Activated T-cell treated with anti-CD3 and anti-CD28 coated beads, Interleukin-2, amount 50 U/mL, for 72 hours (primary cell): ENCODE results near the gene PDE4DIP. TPM values are rescaled to one million over a fixed set of nuclear protein-coding genes. Genes with fewer than 3 reads are reported as not detected.
"Not testable (repeated sequence)": the region's sequence is repeated elsewhere in the genome, so short reads cannot be mapped to it uniquely, and the experiment has no call there.

Source experiments
- ATAC-seq, 2 donors: fragments of 150-1000 bp; cut with Tn5 transposase; replicated peaks in 1 of 2; 2 replicates each; pipeline ENCODE4 v1.10.0; 2021; ENCODE audit warnings: moderate library complexity in 2 of 2, mild to moderate bottlenecking in 1 of 2
- DNase-seq, 2 donors: peaks; one replicate each; pipeline ENCODE4 v3.0.0; 2021 to 2022; ENCODE audit warnings: mixed read lengths in 1 of 2
- H3K27ac Mint-ChIP-seq: one replicate; pipeline ENCODE4 v1.8.0; 2022; ENCODE audit warnings: mild to moderate bottlenecking, moderate library complexity, mixed read lengths
- H3K27me3 Mint-ChIP-seq: one replicate; pipeline ENCODE4 v1.8.0; 2022; ENCODE audit warnings: low read depth, mixed read lengths
- H3K36me3 Mint-ChIP-seq, 2 donors: one replicate each; pipeline ENCODE4 v1.8.0; 2022; ENCODE audit warnings: mixed read lengths in 2 of 2, mild to moderate bottlenecking in 1 of 2; ENCODE audit not compliant: insufficient read depth in 2 of 2
- H3K4me1 Mint-ChIP-seq: one replicate; pipeline ENCODE4 v1.8.0; 2022; ENCODE audit warnings: low read depth, mixed read lengths
- H3K4me3 Mint-ChIP-seq, 2 donors: one replicate each; pipeline ENCODE4 v1.8.0; 2022; ENCODE audit warnings: mild to moderate bottlenecking in 2 of 2, mixed read lengths in 2 of 2, moderate library complexity in 2 of 2
- H3K9me3 Mint-ChIP-seq, 2 donors: one replicate each; pipeline ENCODE4 v1.8.0; 2022; ENCODE audit warnings: mixed read lengths in 2 of 2
- total RNA-seq, 2 donors: library from RNA; stranded (reverse); gene quantifications; one replicate each; pipeline ENCODE4 v1.2.3, GENCODE V29; 2022

PDE4DIP gene
- total RNA-seq, 2 donors from 2014 or later, result 55.7 to 63.8 TPM

- not testable (repeated sequence) for H3K27me3 Mint-ChIP-seq, H3K4me3 Mint-ChIP-seq, H3K36me3 Mint-ChIP-seq, H3K9me3 Mint-ChIP-seq, H3K27ac Mint-ChIP-seq, ATAC-seq, DNase-seq, H3K4me1 Mint-ChIP-seq
Observed at GRCh38 chr1:148886293-148886692, 42.1 kb downstream of the PDE4DIP start.

GRCh38 chr1:148888597-148888996 lies 44.4 kb downstream of the PDE4DIP start:
- DNase-seq, H3K36me3 Mint-ChIP-seq, H3K4me3 Mint-ChIP-seq, H3K4me1 Mint-ChIP-seq, H3K27ac Mint-ChIP-seq, H3K9me3 Mint-ChIP-seq, H3K27me3 Mint-ChIP-seq, ATAC-seq: not testable (repeated sequence)

- not testable (repeated sequence) for H3K27ac Mint-ChIP-seq, H3K4me3 Mint-ChIP-seq, ATAC-seq, H3K9me3 Mint-ChIP-seq, DNase-seq, H3K36me3 Mint-ChIP-seq, H3K27me3 Mint-ChIP-seq, H3K4me1 Mint-ChIP-seq
Observed at GRCh38 chr1:148889267-148890074, 45.2 kb downstream of the PDE4DIP start.

- H3K4me3 Mint-ChIP-seq, H3K4me1 Mint-ChIP-seq, ATAC-seq, H3K36me3 Mint-ChIP-seq, H3K27ac Mint-ChIP-seq, H3K27me3 Mint-ChIP-seq, H3K9me3 Mint-ChIP-seq, DNase-seq: not testable (repeated sequence)
Observed at GRCh38 chr1:148890075-148890568, 45.9 kb downstream of the PDE4DIP start.

GRCh38 chr1:148894360-148895352 lies 50.4 kb downstream of the PDE4DIP start:
- not testable (repeated sequence) for H3K4me1 Mint-ChIP-seq, ATAC-seq

GRCh38 chr1:148900026-148900425 lies 55.8 kb downstream of the PDE4DIP start:
- not testable (repeated sequence) for H3K9me3 Mint-ChIP-seq, H3K36me3 Mint-ChIP-seq, H3K4me1 Mint-ChIP-seq, H3K27ac Mint-ChIP-seq, DNase-seq, H3K4me3 Mint-ChIP-seq, H3K27me3 Mint-ChIP-seq
- peak; percentile 23 to 70 for ATAC-seq

More at GRCh38 chr1:148894360-148895352, 50.4 kb downstream of the PDE4DIP start:
- not testable (repeated sequence) for H3K9me3 Mint-ChIP-seq, H3K4me3 Mint-ChIP-seq, DNase-seq, H3K27me3 Mint-ChIP-seq, H3K36me3 Mint-ChIP-seq, H3K27ac Mint-ChIP-seq

- not testable (repeated sequence) for H3K4me3 Mint-ChIP-seq, H3K9me3 Mint-ChIP-seq
Observed at GRCh38 chr1:148900691-148901090, 56.5 kb downstream of the PDE4DIP start.

GRCh38 chr1:148901150-148901952 lies 57.1 kb downstream of the PDE4DIP start:
- H3K4me1 Mint-ChIP-seq, H3K9me3 Mint-ChIP-seq, H3K27ac Mint-ChIP-seq, H3K4me3 Mint-ChIP-seq, H3K27me3 Mint-ChIP-seq, DNase-seq, H3K36me3 Mint-ChIP-seq: not testable (repeated sequence)
- ATAC-seq, result peak; percentile 76 to 87

More at GRCh38 chr1:148900691-148901090, 56.5 kb downstream of the PDE4DIP start:
- not testable (repeated sequence) for H3K27me3 Mint-ChIP-seq, H3K27ac Mint-ChIP-seq, H3K4me1 Mint-ChIP-seq, H3K36me3 Mint-ChIP-seq, DNase-seq
- peak in 1 of 2 donors; percentile 28 for ATAC-seq

GRCh38 chr1:148901953-148902341 lies 57.7 kb downstream of the PDE4DIP start:
- not testable (repeated sequence) for H3K4me1 Mint-ChIP-seq, H3K27ac Mint-ChIP-seq

GRCh38 chr1:148909219-148909826 lies 65.1 kb downstream of the PDE4DIP start:
- not testable (repeated sequence) for H3K27me3 Mint-ChIP-seq, H3K36me3 Mint-ChIP-seq, DNase-seq, H3K9me3 Mint-ChIP-seq, H3K4me1 Mint-ChIP-seq, H3K4me3 Mint-ChIP-seq, ATAC-seq, H3K27ac Mint-ChIP-seq

More at GRCh38 chr1:148901953-148902341, 57.7 kb downstream of the PDE4DIP start:
- H3K9me3 Mint-ChIP-seq, H3K4me3 Mint-ChIP-seq, H3K36me3 Mint-ChIP-seq, DNase-seq, H3K27me3 Mint-ChIP-seq: not testable (repeated sequence)
- ATAC-seq, result peak in 1 of 2 donors; percentile 5

- not testable (repeated sequence) for H3K9me3 Mint-ChIP-seq, H3K27me3 Mint-ChIP-seq, H3K4me1 Mint-ChIP-seq, ATAC-seq, H3K36me3 Mint-ChIP-seq, DNase-seq, H3K27ac Mint-ChIP-seq, H3K4me3 Mint-ChIP-seq
Observed at GRCh38 chr1:148911303-148911928, 67.2 kb downstream of the PDE4DIP start.

GRCh38 chr1:148916222-148916621 lies 72.0 kb downstream of the PDE4DIP start:
- H3K27ac Mint-ChIP-seq, ATAC-seq, H3K4me3 Mint-ChIP-seq, H3K36me3 Mint-ChIP-seq, H3K27me3 Mint-ChIP-seq, H3K4me1 Mint-ChIP-seq, DNase-seq, H3K9me3 Mint-ChIP-seq: not testable (repeated sequence)
